HCT116 (cell line): ENCODE data around the gene NR2F6. TPM values are rescaled to one million over a fixed set of nuclear protein-coding genes. Genes with fewer than 3 reads are reported as not detected.
A peak's percentile ranks its signal among the peaks of the same experiment; 100 is the strongest.

Experiments
- ATAC-seq: fragments of 200-7000 bp; cut with Tn5 transposase; 2 replicates; pipeline ENCODE4 v1.9.1; 2020; ENCODE audit warnings: mild to moderate bottlenecking, moderate library complexity
- BruUV-seq: library from RNA; stranded (reverse); fragments of 400-500 nt; replicated peaks from 2 replicates; lab custom pipeline; 2021; lab: Mats Ljungman, UMichigan
- CTCF ChIA-PET: fragments of 300-600 bp; sonication (Branson Sonifier 250); formaldehyde crosslinking; loops from one replicate; lab custom pipeline; 2021; ENCODE audit warnings: antibody characterized with exemption; lab: Charles Lee
- POLR2A ChIA-PET: fragments of 300-600, 350-600 bp; sonication (Branson Sonifier 250); formaldehyde crosslinking; loops from one replicate; lab custom pipeline; 2021; ENCODE audit warnings: antibody characterized with exemption; lab: Charles Lee
- RAD21 ChIA-PET, 2 experiments: fragments of 300-600 bp; sonication (Branson Sonifier 250); formaldehyde crosslinking; loops; one replicate each; lab custom pipeline; 2023; ENCODE audit warnings: low total read pairs in 2 of 2; ENCODE audit not compliant: uncharacterized antibody in 2 of 2, unreplicated experiment in 2 of 2, low non-redundant PET in 1 of 2; lab: Charles Lee
- DNase-seq: peaks from one replicate; pipeline ENCODE4 v3.0.0-alpha.2; 2010; ENCODE audit warnings: low read depth, low spot score
- H2AFZ ChIP-seq: fragments of 200-600 bp; shearing (Covaris generic), sonication (generic); 2 replicates; pipeline ENCODE4 v1.6.1; 2017; ENCODE audit warnings: low read depth, mixed run types, mixed read lengths, antibody characterized with exemption, low read length; ENCODE audit not compliant: poor library complexity, severe bottlenecking
- H3K27ac ChIP-seq: 2 replicates; pipeline ENCODE4 v1.5.1; 2012; ENCODE audit warnings: low read depth, low read length
- H3K27me3 ChIP-seq: fragments of 200-600 bp; sonication (generic); 2 replicates; pipeline ENCODE4 v1.6.1; 2016; ENCODE audit warnings: mixed run types, low read length, mixed read lengths; ENCODE audit not compliant: insufficient read depth
- H3K36me3 ChIP-seq, 2 experiments: fragments of 200-500 bp in 1 of 2; fragments of 200-600 bp in 1 of 2; sonication (Bioruptor generic) in 1 of 2; sonication (generic) in 1 of 2; 2 replicates each; pipeline versions ENCODE4 v1.5.1 to v1.6.1; 2014 to 2016; ENCODE audit warnings: low read length in 2 of 2, inconsistent platforms in 1 of 2, mixed read lengths in 1 of 2, mixed run types in 1 of 2; ENCODE audit not compliant: insufficient read depth in 2 of 2, control insufficient read depth in 1 of 2
- H3K4me1 ChIP-seq, 2 experiments: fragments of 200-600 bp in 1 of 2; sonication (generic) in 1 of 2; 2 replicates each; pipeline versions ENCODE4 v1.5.1 to v1.6.1; 2012 to 2017; ENCODE audit warnings: low read length in 2 of 2, inconsistent platforms in 1 of 2, mild to moderate bottlenecking in 1 of 2, mixed read lengths in 1 of 2, mixed run types in 1 of 2, moderate library complexity in 1 of 2; ENCODE audit not compliant: insufficient read depth in 2 of 2, control insufficient read depth in 1 of 2
- H3K4me2 ChIP-seq: fragments of 200-600 bp; sonication (generic); 2 replicates; pipeline ENCODE4 v1.6.1; 2017; ENCODE audit warnings: mixed run types, low read length, mixed read lengths
- H3K4me3 ChIP-seq, 2 experiments: fragments of 200-600 bp in 1 of 2; sonication (generic) in 1 of 2; replicated peaks in 1 of 2; 2 replicates each; pipeline ENCODE4 v1.5.1; 2011 to 2016; ENCODE audit warnings: low read length in 2 of 2, control low read depth in 1 of 2, low read depth in 1 of 2, mild to moderate bottlenecking in 1 of 2, mixed read lengths in 1 of 2, mixed run types in 1 of 2
- H3K79me2 ChIP-seq: fragments of 200-600 bp; sonication (generic); 2 replicates; pipeline ENCODE4 v1.6.1; 2017; ENCODE audit warnings: mild to moderate bottlenecking, mixed run types, low read length, moderate library complexity, mixed read lengths; ENCODE audit not compliant: insufficient read depth
- H3K9ac ChIP-seq: fragments of 200-600 bp; sonication (generic); 2 replicates; pipeline ENCODE4 v1.6.1; 2016; ENCODE audit warnings: low read length, mixed read lengths
- H3K9me2 ChIP-seq: fragments of 200-600 bp; sonication (generic), shearing (Covaris generic); 2 replicates; pipeline ENCODE4 v1.6.1; 2017; ENCODE audit warnings: mixed run types, mild to moderate bottlenecking, moderate library complexity; ENCODE audit not compliant: insufficient read depth
- H3K9me3 ChIP-seq, 2 experiments: fragments of 200-500 bp in 1 of 2; fragments of 200-600 bp in 1 of 2; sonication (Bioruptor generic) in 1 of 2; sonication (generic) in 1 of 2; 2 replicates each; pipeline ENCODE4 v1.6.1; 2014 to 2017; ENCODE audit warnings: low read length in 2 of 2, mixed read lengths in 2 of 2, inconsistent platforms in 1 of 2, low read depth in 1 of 2, mild to moderate bottlenecking in 1 of 2, mixed run types in 1 of 2, moderate library complexity in 1 of 2; ENCODE audit not compliant: control insufficient read depth in 1 of 2, insufficient read depth in 1 of 2
- H4K20me1 ChIP-seq: fragments of 200-600 bp; sonication (generic), shearing (Covaris generic); 2 replicates; pipeline ENCODE4 v1.6.1; 2017; ENCODE audit warnings: mixed run types, mild to moderate bottlenecking, moderate library complexity; ENCODE audit not compliant: insufficient read depth
- CEBPB ChIP-seq: IDR thresholded peaks from 2 replicates; pipeline ENCODE4 v1.6.1; 2012; ENCODE audit warnings: low read depth
- CTCF ChIP-seq, 3 experiments: fragments of 200-600 bp in 1 of 3; sonication (generic) in 1 of 3; IDR thresholded peaks in 2 of 3; conservative IDR thresholded peaks in 1 of 3; 2 replicates each; pipeline ENCODE4 v1.5.1; 2012 to 2017; ENCODE audit warnings: low read depth in 2 of 3, low read length in 2 of 3, antibody characterized with exemption in 1 of 3, borderline replicate concordance in 1 of 3, control low read depth in 1 of 3, mild to moderate bottlenecking in 1 of 3, mixed read lengths in 1 of 3, mixed run types in 1 of 3, moderate library complexity in 1 of 3; ENCODE audit not compliant: insufficient read depth in 1 of 3
- EZH2phosphoT487 ChIP-seq: fragments of 200-600 bp; IDR thresholded peaks from 2 replicates; pipeline ENCODE4 v1.6.1; 2018; ENCODE audit warnings: antibody characterized with exemption, borderline replicate concordance
- POLR2AphosphoS5 ChIP-seq: IDR thresholded peaks from 2 replicates; pipeline ENCODE4 v1.6.1; 2011; ENCODE audit warnings: mild to moderate bottlenecking, low read depth, low read length, moderate library complexity
- SRF ChIP-seq: IDR thresholded peaks from 2 replicates; pipeline ENCODE4 v1.6.1; 2012; ENCODE audit warnings: low read depth
- TCF7L2 ChIP-seq: IDR thresholded peaks from 2 replicates; pipeline ENCODE4 v1.7.0; 2011; ENCODE audit warnings: borderline replicate concordance, inconsistent platforms; ENCODE audit not compliant: insufficient read depth, insufficient read length; ENCODE audit errors: extremely low read depth
- YY1 ChIP-seq: IDR thresholded peaks from 2 replicates; pipeline ENCODE4 v1.6.1; 2011; ENCODE audit warnings: low read length, low read depth, moderate library complexity, mild to moderate bottlenecking; ENCODE audit not compliant: insufficient replicate concordance; ENCODE audit errors: extremely low read depth
- ZFX ChIP-seq: fragments of 450-650 bp; IDR thresholded peaks from 2 replicates; pipeline ENCODE4 v1.6.1; 2017
- intact Hi-C: fragments of 100-400 bp; cut with micrococcal nuclease; formaldehyde crosslinking; loops from 2 replicates; pipeline ENCODE4 v1.10.0; 2022
- total RNA-seq: library from RNA; stranded (reverse); gene quantifications from one replicate; pipeline ENCODE4 v1.2.1, GENCODE V29; 2021; ENCODE audit not compliant: unreplicated experiment

NR2F6 gene
- total RNA-seq, 1 experiment from 2014 or later, result 88.0 TPM

- TF ChIP-seq CEBPB, result no peak
- no peak for TF ChIP-seq EZH2phosphoT487
- TF ChIP-seq YY1, result peak; percentile 98
- TF ChIP-seq POLR2AphosphoS5, result peak; percentile 88
- TF ChIP-seq SRF, result no peak; the same call in 1 of the 2 replicates
Measured at GRCh38 chr19:17215127-17215971, 30.4 kb downstream of the NR2F6 start, which contains the start of gene USE1 (continued).

GRCh38 chr19:17214508-17215126 is 31.1 kb downstream of the NR2F6 start:
- POLR2A ChIA-PET, result interaction anchor here (0.7 to 1.9 kb wide), 9 partner anchors 9 to 107 kb away, joined by 3 to 24 read pairs (median 4); partner anchors contain the start of genes BABAM1, DDA1, OCEL1 and USHBP1

More at GRCh38 chr19:17214508-17215126, 31.1 kb downstream of the NR2F6 start:
- intact Hi-C loops, result no loop called here
- ATAC-seq, result peak; percentile 12
- Histone ChIP-seq H3K4me3 (peak overlapping the region; percentile 57 to 70), H3K27ac (peak overlapping the region; percentile 89), H2AFZ (no peak overlapping the region), H3K4me1 (peaks cover 8 to 29% of the 10 kb centered on the region in 2 experiments; a peak in 3 of 4 replicates), H3K79me2 (peaks cover 7% of the 10 kb centered on the region; the same call in 1 of the 2 replicates), H3K9me3 (no peaks in the 10 kb centered on the region), H4K20me1 (no peaks in the 10 kb centered on the region), H3K9ac (peak overlapping the region; percentile 80), H3K4me2 (peak overlapping the region; percentile 94), H3K9me2 (no peaks in the 10 kb centered on the region), H3K27me3 (no peaks in the 10 kb centered on the region), H3K36me3 (peaks cover 6% of the 10 kb centered on the region in 2 experiments; a peak in 2 of 4 replicates)
- TF ChIP-seq ZFX, result no peak
- TF ChIP-seq TCF7L2, result no peak
- no peak for TF ChIP-seq EZH2phosphoT487
- TF ChIP-seq SRF, result no peak
- no peak for TF ChIP-seq CTCF (IDR thresholded peaks at IDR 0.05 in 2 of 3, conservative IDR thresholded peaks at IDR 0.05 in 1 of 3; ENCODE audit: borderline replicate concordance in 1 of 3, insufficient read depth in 1 of 3, low read depth in 2 of 3, low read length in 2 of 3)
- ChIA-PET CTCF (interaction anchor here (1.2 kb wide), 1 partner anchor 94 kb away, joined by 3 read pairs; the partner anchor contains the start of gene DDA1), RAD21 (no interaction called here)
- TSS peak; percentile 93 for BruUV-seq
- no peak for DNase-seq
